GM21447 (cell line): ENCODE results near the gene GLOD4.
"Not testable (repeated sequence)": the region's sequence is repeated elsewhere in the genome, so short reads cannot be mapped to it uniquely, and the experiment has no call there.

Experiments
- ATAC-seq: cut with Tn5 transposase; IDR thresholded peaks from one replicate; pipeline ENCODE4 v1.9.1; 2021; ENCODE audit not compliant: unreplicated experiment

Gene GLOD4

DNA sequence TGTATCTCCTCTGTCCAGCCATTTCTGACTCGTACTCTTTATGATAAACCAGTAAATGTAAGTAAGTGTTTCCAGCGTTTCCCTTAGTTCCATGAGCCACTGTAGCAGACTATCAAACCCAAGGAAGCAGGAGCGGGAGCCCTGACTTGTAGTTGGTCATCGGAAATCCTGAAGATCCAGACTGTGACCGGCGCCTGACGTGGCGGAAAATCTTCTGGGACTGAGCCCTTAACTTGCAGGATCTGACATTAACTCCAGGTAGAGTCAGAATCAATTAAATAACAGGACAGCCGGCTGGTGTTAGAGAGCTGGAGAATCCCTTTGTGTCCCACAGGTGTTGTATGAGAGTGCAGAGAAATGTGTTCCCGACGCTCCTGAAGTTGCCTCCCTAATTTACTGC, 4.0 kb downstream of the GLOD4 start:
- no peak for ATAC-seq

DNA sequence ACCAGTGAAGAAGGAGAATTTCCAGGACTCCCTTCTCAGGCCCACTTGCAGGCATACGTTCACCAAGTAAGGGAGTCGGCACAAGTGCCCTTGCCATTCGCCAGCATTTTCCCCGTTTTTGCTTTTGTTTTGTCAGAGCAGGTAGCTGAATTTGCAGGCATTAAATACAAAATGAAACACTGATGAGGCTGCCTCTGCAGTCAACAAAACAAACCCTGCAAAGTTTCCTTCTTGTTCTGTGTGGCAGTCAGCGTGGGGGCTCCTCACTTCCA, 7.8 kb downstream of the GLOD4 start:
- no peak for ATAC-seq

DNA sequence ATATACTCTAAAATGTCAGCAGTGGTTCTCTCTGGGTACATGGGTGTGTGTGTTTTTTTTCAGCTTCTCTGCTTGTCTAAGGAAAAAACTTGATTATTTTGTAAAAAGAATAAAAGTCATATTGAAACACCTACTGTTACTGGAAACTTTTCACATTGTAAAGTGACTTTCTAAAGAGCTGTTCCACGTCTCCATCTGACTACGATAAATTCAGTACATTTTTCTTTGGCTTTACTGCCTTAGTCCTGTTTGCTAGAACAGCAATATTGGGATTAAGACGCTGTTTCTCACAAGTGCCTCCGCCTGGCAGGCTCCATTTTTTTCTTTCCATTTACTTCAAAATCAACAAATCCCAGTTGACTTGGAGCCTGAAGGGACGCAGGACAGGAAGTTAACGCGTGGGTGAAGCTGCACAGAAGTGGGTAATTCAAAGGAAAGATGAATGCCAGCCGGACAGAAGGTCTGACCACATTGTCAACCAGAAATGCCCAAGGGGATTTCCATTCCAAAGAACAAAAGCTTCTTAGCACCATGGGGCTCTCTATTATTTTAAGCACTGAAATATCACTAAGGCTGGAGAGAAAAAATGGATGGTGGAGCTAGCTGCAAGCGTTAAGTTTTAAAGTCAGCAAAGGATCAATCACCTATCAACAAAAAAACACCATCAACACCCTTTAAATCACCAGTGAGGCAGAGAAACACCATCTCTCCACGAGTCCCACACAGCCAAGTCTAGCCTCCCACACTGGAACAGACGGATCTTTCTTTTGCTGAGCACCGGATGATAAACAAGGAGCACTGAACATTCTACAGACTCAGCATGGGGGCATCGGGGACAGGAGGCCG, 8.4 kb downstream of the GLOD4 start:
- no peak for ATAC-seq

DNA sequence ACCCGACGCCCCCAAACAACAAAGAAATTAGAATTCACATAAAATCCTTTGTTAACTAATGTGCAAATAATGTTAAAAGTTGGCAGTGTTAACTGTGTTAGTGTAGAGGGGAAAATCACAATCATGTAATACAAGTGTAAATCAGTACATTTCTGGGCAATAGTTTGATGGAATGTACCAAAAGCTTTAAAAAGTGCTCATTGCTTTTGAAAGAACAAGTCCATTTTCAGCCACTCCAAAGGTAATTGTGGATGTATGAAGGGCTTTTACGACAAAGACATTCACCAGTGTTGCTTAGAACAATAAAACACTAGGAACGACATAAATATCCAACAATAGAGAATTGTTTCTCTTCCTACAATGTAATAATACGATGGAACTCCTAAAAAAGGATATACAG, 9.1 kb downstream of the GLOD4 start:
- no peak for ATAC-seq

DNA sequence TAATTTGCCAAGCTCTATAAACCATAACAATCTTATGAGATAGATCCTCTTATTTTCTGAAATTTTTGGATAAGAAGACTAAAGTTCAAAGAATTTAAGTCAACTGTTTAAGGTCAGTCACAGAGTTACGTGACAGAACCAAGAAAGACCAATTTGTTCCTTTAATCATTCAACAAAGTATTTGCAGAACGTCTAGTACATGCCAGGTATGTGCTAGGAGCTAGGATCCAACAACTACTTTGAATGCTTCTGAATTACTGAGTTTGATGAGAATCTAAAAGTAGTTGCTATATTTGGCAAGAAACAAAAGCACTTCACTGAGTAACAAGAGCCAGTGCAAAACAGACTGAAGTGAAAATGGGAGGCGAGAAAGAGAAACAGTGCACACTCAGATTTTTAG, 15.0 kb downstream of the GLOD4 start:
- ATAC-seq = no peak

DNA sequence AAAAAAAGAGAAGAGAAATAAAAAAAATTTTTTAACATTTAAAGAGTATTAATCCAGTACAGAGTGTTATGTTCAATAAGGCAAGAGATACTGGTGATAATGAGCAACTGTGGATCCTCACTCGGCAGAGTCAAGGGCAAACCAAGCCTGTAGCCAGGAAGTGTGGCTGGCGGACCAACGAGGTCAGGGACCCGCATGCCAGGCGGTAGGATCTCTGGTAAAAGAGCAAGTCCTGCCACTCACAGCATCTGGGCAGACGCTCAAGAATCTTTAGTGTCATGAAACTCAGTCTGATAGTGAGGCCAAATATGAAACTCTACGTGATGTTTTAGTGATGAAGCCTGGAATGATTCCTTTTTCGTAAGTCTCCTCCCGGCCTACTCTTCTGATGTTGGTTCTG, 21.7 kb downstream of the GLOD4 start:
- ATAC-seq = no peak

DNA sequence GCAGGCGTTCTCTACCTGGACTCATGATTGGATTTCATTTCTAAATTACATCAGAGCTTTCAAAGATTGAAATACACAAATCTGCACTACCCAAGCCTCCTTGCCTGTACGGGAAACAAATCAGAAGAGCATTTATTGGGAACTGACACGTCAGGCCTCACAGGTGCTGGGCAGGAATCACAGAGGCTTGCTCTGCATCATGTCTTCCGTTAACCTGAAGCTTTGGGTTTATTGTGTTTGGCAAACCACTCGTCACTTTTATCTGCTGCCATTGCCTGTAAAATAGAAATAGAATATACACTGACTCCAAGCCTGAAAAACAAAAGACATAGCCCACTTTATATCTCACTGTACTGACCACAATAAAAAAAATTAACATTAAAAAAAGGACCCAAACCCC, 22.1 kb downstream of the GLOD4 start:
- no peak for ATAC-seq

DNA sequence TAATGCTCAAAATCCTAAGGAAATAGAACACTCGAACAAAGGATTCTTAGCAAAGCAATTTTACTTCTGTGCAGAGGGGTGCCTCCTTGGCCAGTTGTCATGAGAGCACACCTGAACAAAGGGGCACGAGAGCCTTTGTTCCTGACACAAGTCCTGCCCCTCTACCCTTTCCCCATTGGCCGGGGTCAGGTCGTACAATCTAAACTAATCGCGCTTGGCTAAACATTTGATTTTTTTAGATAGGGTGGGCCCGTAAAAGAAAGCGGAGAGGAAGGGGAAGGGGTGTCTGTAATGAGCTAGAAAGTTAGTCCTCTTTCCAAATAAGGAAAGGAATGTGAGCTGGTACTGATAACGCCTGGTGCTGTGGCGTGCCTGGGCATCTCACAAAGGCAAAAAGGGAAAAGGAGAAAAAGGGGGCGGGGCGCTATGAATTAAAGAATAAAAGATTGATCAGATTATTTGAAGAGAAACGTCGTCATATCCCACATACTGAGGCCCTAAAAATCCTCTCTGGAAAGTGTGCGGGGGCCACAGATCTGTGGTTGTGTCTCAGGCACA, 26.0 kb downstream of the GLOD4 start:
- not testable (repeated sequence) for ATAC-seq

DNA sequence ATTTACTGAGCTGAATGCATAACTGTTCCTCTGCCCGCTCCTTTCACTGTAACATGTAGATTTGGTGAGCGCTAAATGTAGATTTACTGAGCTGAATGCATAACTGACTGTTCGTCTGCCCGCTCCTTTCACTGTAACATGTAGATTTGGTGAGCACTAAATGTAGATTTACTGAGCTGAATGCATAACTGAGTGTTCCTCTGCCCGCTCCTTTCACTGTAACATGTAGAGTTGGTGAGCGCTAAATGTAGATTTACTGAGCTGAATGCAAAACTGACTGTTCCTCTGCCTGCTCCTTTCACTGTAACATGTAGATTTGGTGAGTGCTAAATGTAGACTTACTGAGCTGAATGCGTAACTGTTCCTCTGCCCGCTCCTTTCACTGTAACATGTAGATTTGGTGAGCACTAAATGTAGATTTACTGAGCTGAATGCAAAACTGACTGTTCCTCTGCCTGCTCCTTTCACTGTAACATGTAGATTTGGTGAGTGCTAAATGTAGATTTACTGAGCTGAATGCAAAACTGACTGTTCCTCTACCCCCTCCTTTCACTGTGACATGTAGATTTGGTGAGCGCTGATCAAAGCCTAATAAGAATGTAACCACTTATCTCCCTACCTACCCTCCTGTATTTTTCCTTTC, 26.6 kb downstream of the GLOD4 start:
- ATAC-seq = not testable (repeated sequence)

DNA sequence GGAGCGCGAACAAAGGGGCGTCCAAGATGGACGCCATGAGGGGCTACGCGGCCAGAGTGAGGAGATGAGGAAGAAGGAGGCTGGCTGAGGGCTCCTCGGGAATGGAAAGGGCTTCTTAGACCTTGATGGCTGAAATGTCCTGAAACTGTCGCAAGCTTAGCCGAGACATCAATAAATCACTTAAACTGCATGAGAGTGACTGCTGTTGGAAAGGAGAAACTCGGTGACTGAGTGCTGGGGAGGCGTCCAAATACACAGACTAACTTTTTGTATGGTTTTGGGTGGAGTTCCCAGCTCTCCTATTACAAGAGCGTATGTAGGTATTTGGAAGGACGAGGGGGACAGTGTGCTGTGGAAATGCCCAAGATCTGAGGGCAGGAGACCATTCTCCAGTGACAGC, 28.7 kb downstream of the GLOD4 start:
- no peak for ATAC-seq

DNA sequence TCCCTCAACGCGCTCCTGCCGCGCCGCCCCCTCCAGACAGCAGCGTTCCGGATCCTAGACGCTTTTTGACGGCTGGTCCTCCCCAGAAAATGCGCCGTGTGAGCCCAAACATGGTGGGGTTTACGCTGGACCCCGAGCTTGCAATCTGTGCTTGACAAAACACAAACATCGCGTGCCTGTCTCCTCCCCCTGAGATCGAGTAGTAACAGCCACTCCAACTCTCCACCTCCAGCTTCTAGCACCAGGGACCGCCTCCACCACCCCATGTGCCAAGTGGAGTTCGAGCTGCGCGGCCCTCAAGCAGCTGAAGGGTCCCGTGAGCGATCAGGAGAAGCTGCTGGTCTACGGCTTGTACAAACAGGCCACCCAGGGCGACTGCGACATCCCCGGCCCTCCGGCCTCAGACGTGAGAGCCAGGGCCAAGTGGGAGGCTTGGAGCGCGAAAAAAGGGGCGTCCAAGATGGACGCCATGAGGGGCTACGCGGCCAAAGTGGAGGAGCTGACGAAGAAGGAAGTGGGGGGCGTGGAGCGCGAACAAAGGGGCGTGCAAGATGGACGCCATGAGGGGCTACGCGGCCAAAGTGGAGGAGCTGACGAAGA, 29.4 kb downstream of the GLOD4 start:
- ATAC-seq = no peak

DNA sequence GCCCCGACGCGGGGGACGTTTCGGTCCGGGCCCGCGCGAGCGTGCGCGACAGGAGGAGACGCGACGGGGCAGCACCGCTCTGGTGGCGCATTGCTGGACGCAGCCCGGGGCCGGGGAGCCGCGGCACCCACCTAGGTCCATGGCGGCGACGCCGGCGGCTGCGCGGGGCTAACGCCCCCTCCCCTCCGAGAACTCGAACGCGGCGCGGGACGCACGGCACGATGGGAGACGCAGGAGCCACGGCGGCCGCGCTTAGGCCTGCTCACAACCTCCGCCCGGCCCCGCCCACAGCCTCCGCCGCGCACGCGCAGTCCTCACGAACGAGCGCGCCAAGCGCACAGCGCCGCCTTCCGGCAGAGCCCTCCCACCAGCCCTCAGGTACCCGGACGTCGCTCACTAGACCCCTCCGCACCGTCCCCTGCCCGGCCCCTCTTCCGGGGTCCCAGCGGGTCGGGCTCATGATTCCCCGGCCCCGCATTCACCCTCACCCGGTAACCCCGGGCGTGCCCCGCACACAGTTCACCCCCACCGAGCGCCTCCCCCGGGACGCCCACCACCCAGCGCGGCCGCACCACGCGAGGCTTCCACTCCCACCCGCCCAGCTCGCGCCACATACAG, 30.0 kb downstream of the GLOD4 start, which contains the start of gene GEMIN4:
TSS of gene GEMIN4 (minus strand) at position 263 of the 618 bp plus-strand sequence. CDS start at position 141, 122 bp downstream.
- ATAC-seq = peak; percentile 89

DNA sequence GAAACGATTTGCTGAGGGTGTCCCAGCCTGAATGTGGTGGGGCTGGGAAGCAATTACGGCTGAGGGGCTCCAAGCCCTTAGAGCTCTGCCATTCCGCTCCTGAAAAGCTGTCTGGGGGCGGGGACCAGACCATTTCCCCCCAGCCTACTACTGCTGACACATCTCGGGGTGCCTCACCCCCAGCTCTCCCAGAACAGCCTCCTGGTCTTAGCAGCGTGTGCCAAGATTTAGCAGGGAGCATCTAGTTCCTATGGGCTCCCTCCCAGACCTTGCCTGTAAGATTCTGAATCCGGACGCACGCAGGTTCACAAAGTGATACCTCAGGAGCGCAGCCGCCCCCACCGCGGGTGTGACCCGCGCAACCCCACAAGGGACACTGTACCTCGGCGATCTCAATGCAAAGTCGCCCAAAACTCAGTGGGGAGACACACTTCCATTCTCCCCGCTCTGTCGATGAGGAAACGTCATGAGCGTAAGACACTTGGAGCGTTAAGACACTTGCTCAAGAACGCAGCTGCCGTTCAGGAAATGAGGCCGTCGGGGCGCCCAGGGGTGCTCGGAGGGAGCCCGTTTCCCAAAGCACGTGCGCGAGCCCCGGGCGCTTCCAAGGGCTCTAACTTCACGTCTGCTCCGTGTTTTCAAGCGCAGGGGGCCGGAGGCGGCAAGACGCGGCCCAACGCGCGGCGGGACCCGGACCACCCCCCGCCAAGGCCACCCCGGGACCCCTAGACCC, 30.6 kb downstream of the GLOD4 start:
- ATAC-seq = peak; percentile 15

DNA sequence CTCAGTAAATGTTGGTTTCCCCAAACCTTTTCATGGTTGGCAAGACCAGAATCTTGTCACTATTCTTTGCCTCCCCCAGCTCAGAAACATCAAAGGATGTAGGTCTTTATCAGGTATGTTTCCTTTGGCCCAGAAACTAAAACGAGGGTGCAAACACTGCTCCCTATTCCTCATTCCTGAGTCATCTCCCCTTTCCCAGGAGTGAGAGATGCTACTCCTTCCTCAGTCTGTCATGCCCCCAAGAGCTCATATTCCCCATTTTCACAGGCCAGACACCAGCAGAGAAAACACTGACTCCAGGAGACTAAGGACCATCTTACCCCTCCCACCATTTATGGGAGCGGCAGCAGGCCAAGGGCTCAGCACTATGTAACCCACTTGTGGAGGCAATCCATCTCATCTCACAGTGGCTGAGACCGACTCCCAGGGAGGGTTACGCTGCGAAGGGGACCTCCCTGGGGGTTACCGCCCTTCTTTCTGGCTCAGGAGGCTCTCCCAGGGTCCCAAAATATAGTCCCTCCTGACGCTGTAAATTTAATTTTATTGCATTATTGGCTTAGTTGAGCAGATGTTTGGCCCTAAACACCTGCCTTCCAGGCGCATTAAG, 31.5 kb downstream of the GLOD4 start:
- no peak for ATAC-seq

DNA sequence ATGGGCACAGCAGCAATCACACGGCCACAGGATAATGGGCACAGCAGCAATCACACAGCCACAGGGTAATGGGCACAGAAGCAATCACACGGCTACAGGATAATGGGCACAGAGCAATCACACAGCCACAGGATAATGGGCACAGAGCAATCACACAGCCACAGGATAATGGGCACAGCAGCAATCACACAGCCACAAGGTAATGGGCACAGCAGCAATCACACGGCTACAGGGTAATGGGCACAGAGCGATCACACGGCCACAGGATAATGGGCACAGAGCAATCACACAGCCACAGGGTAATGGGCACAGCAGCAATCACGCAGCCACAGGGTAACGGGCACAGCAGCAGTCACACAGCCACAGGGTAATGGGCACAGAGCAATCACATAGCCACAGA, 32.7 kb downstream of the GLOD4 start:
- not testable (repeated sequence) for ATAC-seq

DNA sequence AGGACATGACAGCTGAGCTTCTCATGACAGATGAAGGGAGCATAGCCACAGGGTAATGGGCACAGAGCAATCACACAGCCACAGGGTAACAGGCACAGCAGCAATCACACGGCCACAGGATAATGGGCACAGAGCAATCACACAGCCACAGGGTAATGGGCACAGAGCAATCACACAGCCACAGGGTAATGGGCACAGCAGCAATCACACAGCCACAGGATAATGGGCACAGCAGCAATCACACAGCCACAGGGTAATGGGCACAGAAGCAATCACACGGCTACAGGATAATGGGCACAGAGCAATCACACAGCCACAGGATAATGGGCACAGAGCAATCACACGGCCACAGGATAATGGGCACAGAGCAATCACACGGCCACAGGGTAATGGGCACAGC, 33.5 kb downstream of the GLOD4 start:
- not testable (repeated sequence) for ATAC-seq

DNA sequence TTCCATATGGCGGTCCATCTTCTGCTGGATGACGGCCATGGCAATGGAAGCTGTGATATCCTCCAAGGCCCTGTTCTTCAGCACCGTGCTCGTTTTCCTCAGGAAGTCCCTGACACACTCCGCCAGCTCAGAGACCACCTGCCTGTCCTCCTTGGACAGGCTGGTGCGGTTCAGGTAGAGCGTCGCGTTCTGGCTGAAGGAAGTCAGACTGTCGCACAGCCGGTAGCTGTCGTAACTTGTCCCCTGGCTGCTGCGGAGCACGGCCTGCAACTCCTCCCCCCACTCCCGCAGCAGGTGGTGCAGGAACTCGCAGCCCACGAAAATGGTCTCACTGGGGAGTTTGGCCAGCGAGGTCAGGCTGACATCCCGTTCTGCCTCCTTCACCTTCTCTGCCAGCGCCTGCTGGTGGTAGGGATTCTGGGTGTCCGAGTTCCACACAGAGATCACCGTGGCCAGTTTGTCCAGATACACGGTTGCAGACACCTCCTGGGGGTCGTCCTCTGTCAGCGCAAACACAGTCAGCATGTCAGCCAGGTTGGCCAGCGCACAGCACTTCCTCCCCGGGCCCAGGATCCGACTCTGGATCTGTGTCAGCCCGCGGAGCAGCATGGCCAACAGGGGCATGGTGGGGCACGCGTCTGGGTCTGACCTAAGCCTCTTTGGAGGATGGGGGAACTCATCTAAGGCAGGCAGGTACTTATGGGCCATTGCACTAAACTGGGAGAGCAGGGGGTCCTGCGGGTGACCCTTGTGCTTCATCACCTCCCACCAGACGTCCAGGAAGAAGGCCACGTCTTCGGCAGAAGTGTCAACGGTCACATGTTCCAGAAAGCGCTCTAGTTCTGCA, 35.1 kb downstream of the GLOD4 start:
- no peak for ATAC-seq

DNA sequence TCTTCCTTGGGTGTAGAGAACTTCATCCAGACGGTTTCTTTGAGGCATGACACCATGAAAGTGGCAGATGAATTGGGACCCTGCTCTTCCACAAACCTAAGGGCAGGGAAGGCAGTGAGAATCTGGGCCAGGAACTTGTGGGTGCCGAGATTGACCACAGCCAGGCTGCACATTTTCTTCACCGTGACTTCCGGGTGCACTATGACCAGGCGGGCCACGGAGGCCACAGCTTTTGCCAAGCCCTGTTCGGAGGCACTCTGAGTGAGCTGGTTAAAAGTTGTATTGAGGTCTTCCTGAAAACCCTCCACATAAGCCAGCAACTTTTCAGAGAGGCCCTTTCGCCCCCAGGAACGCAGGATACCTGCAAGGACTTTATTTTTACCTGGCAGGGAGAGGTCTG, 35.9 kb downstream of the GLOD4 start:
- ATAC-seq = no peak

DNA sequence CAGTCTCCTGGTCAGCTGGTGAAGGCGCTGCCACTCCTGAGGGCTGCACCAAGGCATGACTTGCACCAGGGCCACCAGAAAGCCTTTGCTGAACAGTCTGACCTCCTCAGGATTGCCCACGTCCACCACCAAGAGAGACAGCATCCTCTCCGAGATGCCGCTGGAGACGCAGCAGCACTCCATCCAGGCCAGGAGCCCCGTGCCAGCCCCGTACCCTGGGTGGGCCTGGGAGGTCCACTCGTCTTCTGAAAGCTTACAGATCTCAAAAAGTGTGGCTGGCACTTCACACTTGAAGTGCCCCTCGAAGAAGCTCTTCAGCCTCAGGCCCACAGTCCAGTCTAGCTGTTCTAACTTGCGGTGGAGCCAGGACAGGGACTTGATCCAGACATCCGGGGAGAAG, 36.7 kb downstream of the GLOD4 start:
- ATAC-seq = no peak

DNA sequence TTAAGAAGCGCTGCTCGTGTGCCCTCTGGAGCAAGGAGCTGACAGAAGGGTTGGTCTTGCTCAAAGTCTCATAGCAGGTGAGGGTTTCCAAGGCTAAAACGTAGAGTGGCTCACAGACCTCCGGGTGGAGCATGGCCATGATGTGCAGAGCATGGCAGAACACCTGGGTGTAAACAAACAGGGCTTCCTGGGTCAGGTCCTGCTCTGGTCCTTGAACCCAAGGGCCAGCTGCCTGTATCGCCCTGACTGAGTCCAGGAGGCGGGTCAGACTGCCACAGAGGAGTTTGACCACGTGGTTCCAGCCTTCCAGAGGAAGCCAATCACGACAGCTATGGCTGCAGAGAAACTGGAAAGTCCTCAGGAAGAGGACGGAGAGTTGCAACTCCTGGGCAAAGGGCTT, 37.1 kb downstream of the GLOD4 start:
- no peak for ATAC-seq
